NCI-H146 treated with DMSO at 0.1 percent for 48 hours (cell line): ENCODE measurements around the gene TECTA.
"Not testable (repeated sequence)": the region's sequence is repeated elsewhere in the genome, so short reads cannot be mapped to it uniquely, and the experiment has no call there.

Source experiments
- DNase-seq: peaks from one replicate; lab custom pipeline; 2025; ENCODE audit not compliant: unreplicated experiment; lab: John Stamatoyannopoulos, UW

The TECTA gene

DNA sequence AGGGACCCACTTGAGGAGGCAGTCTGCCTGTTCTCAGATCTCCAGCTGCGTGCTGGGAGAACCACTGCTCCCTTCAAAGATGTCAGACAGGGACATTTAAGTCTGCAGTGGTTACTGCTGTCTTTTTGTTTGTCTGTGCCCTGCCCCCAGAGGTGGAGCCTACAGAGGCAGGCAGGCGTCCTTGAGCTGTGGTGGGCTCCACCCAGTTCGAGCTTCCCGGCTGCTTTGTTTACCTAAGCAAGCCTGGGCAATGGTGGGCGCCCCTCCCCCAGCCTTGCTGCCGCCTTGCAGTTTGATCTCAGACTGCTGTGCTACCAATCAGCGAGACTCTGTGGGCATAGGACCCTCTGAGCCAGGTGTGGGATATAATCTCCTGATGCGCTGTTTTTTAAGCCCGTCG lies 76.6 kb downstream of the TECTA start:
- DNase-seq = not testable (repeated sequence)

DNA sequence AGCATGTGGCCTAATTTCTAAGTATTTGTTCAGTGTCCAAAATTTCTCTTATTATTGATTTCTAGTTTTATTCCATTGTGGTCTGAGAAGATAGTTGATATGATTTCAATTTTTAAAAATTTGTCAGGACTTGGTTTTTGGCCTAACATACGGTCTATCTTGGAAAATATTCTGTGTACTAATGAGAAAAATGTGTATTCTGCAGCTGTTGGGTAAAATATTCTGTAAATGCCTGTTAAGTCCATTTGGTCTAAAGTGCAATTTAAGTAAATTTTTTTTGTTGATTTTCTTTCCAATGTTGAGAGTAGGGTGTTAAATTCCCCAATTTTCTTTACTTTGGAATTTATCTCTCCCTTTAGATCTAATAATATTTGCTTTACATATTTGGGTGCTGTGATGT lies 78.3 kb downstream of the TECTA start:
- no peak for DNase-seq

GRCh38 chr11:121180183-121180582 lies 79.1 kb downstream of the TECTA start:
- no peak for DNase-seq

DNA sequence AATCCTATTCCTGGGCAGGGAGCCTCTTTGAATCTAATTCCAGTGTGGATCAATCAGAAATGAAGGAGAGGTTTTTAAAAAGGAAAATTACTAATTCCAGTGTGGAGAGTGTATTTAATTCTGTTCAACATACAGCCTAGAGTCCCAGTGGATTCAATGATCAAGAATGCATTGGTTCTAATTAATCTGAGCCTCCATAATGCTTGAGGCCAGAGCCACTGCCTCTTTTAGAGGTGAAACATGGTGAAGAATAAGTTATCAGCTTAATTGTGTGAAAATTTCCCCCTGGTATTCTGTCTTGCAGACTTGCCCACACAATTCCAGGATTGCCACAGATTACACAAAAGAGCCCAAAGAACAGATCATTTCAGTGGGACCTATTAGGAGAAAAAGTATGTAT lies 87.7 kb downstream of the TECTA start:
- DNase-seq = no peak

DNA sequence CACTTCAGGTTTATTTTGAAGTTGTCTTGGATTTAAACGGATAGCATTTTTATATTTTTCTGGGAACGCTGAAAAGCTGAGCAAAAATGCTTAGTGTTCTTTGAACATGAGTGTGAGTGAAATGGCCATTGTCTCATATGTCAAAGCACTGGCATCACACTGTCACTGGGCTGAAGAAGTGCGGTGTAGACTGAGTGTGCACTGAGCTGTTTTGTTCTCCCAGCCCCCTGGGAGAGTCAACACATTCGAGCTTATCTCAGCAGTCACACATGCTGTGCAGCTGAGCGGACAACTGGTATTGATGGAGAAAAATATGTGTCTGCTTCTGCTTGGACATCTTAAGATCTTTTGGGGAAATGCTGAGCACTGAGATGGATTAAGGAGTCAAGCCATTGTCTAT lies 90.8 kb downstream of the TECTA start:
- DNase-seq = no peak

DNA sequence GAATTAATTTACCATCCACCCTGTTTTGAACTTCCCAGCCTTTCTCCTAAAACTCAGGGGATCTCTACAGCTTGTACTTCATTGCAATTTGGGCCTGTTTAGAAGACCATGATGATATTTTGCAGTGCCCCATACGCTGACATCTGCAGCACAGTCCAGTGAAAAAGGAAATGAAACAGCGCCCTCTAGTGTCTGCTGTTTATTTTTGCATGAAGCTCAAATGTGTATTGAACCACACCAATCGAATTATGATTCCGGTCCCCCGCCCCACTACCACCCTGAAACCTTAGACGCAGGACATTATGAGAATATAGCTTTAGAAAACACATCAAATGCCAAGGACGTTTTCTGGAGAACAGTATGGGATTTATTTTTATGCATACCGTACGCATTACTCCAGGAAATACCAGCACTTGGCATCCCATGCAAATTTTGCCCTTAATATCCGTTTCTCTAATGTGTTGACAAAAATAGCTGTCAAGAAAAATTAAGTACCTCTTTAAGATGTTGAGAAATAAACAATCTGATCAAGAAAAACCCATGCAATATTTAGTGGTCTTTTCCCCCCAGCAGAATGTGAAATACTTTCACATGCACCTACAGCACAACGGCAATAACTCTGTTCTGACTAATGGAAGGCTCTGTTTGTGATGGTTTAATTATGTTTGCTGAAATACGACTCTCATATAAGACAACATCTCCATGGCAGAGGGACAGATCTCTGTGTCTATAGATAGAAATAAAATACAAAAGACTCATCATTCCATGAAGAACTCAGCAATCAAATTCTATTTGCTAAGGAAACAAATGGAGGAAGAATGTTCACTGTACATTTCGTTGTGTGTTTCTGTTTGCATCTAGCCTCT lies 93.9 kb downstream of the TECTA start:
- peak; percentile 96 for DNase-seq

DNA sequence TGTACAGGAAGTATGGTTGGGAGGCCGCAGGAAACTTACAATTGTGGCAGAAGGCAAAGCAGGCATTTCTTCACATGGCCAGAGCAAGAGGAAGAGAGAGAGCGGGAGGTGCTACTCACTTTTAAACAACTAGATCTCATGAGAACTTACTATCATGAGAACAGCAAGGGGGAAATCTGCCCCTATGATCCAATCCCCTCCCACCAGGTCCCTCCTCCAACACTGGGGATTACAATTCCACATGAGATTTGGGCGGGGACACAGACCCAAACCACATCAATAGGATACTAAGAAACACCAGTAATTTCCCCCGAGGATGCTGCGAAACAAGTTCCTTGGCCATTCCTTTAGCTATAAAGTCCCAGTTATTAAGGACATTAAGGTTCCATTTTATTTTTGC lies 97.4 kb downstream of the TECTA start:
- no peak for DNase-seq

DNA sequence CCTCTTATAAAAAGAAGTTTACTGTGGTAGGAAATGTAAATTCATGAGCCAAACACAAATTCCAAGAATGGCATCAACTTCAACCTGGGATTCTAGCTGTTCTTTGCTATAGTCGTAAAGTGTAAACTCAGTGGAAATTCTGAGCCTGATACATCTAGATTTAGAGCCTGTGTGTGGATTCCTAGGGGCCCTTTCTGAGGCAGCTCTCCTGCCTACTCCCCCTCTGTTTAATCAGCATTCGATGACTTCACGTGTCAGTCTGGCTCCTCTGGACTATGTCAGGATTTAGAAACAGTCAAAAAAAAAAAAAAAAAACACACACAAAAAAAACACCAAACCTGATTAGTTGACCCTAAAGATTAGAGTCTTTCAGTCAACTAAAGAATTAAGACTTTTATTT lies 98.5 kb downstream of the TECTA start:
- DNase-seq = no peak

DNA sequence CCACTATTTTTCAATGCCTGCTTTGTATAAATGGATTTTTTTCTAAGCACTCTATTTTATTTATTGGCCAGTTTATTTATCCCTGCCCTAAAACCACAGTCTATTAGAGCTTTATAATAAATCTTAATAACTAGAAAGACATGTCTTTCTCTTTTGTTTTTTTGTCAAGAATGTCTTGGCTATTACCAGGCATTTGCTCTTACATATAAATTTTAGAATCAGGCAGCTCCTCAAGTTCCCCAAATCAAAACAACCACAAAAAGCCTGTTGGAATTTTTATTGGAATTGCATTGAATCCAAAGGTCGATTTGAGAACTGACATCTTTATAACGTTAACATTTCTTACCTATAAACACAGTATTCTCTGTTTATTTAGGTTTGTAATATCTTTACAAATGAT lies 105.8 kb downstream of the TECTA start:
- DNase-seq = no peak

DNA sequence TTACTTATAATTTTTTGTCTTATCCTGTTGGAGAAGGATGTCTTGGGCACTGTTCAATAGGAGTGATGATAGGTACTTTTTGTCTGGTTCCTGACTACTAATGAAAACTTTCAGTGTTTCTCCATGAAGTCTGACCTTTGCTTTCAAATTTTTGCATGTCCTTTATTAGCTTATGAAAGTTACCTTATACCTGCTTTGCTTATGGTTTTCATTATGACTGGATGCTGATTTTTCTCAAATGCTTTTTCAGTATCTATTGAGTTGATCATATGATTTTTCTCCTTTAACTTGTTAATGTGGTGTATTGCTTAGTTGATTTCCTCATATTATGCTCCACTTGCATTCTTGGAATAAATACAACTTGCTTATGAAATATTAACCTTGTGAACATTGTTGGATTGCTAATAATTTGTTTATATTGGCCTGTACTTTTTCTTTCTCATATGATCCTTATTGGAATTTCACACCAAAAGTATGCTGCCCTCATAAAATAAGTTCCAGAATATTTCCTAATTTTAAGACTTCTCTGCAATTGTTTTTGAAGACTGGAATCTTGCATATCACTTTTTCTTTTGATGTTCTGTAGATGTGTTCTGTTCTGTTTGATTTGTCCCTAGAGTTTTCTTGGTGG lies 106.6 kb downstream of the TECTA start:
- no peak for DNase-seq

DNA sequence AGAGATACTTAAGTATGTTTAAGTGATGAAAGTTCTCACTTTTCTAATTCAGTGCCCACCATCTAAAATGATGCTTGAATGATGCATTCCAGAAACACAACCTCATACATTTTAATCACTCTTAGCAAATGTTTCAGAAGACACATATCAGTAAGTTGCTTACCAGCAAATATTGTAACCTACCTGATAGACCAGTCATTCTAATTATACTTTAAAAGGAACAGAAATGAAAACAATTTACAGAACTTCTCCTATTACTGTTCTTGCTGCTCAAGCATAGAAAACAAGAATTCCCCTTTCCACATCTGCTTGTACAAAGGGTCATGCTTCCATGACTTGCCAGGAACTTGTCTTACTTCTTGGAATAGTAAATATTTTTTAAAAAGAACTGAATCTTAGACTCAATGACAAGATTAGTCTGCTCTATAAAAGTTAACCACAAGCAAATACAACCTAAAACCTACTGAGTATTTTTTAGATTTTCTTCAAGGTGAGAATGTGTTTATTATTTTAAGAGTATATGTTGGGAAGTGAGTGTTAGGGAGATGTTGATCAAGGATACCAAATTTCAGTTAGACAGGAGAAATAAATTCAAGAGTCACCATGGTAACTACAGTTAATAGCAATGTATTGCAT lies 109.5 kb downstream of the TECTA start:
- no peak for DNase-seq

GRCh38 chr11:121211626-121212025 lies 110.6 kb downstream of the TECTA start:
- no peak for DNase-seq

DNA sequence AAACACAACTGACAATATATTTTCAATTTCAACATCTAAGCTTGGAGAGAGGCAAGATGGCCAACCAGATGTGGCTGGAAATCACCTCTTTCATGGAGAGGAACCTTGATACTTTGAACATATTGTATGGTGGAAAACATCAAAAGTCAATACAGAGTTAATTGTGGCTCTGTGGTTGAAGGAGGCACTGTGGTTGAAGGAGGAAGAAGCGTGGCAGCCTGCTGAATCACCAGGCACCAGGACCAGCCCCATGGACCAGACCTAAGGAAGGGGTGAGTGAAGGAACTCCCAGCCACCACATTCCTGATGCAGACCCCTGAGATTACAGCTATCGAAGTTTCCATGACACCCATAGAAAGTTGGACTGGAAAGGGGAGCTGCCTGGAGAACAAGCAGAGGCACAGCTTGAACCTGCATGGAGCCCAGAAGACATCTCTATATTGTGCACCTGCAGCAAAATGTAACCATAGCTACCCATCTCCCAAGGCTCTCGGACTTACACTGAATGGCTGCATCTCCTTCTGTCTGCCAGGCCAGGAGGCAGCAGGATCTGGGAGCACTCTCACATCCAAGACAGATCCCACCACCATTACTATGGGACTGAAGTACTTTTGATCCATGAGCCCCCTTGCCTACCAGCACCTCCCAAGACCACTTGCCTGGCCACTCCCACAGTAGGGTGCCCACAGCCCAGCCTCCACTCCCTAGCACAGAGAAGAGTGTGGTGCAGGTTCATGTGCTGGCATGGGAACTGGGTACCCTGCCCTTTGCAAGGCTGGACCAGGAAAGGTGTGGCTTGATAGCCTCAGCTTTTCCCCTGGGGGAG lies 111.7 kb downstream of the TECTA start:
- no peak for DNase-seq

- no peak for DNase-seq
Observed at GRCh38 chr11:121213362-121213893, 112.4 kb downstream of the TECTA start.

DNA sequence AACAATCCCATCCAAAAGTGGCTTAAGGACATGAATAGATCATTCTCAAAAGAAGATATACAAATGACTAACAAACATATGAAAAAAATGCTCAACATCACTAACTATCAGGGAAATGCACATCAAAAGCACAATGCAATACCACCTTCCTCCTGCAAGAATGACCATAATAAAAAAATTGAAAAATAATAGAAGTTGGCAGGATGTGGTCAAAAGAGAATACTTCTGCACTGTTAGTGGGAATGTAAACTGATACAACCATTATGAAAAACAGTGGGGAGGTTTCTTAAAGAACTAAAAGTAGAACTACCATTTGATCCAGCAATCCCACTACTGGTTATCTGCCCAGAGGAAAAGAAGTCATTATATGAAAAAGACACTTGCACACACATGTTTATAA lies 113.8 kb downstream of the TECTA start:
- DNase-seq = no peak

- no peak for DNase-seq
Observed at GRCh38 chr11:121221496-121222200, 120.6 kb downstream of the TECTA start.

DNA sequence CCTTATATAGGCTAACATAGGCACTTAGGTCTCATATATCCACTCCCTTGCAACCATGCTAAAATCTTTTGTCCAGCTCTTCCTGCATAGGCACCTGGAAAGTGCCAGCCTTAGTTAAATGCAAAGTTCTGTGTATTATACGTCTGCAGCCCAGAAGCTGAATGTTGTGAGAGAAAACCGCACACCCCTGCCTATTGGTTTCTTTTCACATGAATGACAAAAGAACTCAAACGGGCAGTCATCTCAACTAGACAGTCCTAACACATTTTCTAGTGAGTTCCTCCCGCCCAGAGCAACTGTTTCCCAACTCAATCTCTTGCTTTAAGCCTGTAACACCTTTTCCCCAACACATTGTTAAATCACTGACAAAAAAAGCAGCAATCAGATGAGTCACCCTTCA lies 122.1 kb downstream of the TECTA start:
- no peak for DNase-seq

- DNase-seq = no peak
Observed at GRCh38 chr11:121225382-121225781, 124.3 kb downstream of the TECTA start.

DNA sequence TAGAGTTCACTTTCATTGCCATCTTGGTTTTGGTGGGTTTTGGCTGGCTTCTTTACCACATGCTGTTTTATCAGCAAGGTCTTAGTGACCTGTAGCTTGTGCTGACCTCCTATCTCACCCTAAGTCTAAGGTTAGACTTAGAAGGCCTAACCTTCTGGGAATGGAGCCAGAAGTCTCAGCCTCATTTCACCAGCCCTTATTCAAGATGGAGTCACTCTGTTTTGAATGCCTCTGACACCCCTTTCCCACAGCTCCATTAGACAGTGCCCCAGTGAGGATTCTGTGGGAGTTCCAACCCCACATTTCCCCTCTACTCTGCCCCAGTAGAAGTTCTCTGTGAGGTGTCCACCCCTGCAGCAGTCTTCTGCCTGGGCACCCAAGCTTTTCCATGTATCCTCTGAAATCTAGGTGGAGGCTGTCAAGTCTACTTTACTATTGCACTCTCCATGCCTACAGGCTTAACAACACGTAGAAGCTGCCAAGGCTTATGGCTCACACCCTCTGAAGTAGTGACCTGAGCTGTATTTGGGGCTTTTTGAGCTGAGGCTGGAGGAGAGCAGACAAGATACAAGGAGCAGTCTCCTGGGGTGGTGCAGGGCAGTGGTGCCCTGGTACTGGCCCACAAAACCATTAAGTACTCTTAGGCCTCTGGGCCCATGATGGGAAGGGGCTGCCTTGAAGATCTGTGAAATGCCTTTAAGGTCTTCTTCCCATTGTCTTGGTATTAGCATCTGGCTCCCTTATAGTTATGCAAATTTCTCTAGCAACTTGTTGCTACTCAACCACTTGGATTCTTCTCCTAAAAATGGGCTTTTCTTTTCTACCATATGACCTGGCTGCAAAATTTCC lies 125.6 kb downstream of the TECTA start:
- no peak for DNase-seq

DNA sequence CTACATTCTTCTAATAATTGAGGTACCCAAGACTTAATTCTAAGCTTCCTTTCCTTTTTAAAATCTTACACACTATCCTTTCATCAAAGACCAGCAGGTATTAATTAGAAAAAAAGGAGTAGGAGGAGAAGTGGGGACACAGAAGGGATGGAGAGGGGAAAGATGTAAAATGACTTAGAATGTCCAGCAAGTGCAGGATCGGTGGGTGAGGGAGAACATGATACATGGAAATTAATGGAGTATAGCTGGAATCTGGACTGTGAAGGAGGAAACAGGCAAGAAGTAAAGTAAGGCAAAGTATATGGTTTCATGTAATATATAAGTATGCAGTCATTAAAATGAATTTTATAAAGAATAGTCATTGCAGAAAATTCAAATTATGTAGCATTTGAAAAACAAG lies 127.8 kb downstream of the TECTA start:
- no peak for DNase-seq
